H1 (cell line): ENCODE measurements around the gene HS1BP3. TPM values are rescaled to one million over a fixed set of nuclear protein-coding genes. Genes with fewer than 3 reads are reported as not detected.

Experiments used
- ASH2L ChIP-seq: fragments of 200-600, 300-600 bp; sonication (generic); IDR thresholded peaks from one replicate; pipeline ENCODE4 v1.7.1; 2017; ENCODE audit warnings: low read length
- BACH1 ChIP-seq: IDR thresholded peaks from 2 replicates; pipeline ENCODE4 v1.6.1; 2012; ENCODE audit warnings: low read length, improper control_type of control experiment
- BRCA1 ChIP-seq: IDR thresholded peaks from 2 replicates; pipeline ENCODE4 v1.6.1; 2012; ENCODE audit warnings: low read depth, low read length, improper control_type of control experiment
- HDAC2 ChIP-seq, 2 experiments: fragments of 300-600 bp in 1 of 2; sonication (generic) in 1 of 2; IDR thresholded peaks; 2 replicates each; pipeline ENCODE4 v1.6.1; 2011 to 2012; ENCODE audit warnings: low read depth in 2 of 2, low read length in 2 of 2, mild to moderate bottlenecking in 2 of 2, moderate library complexity in 2 of 2, borderline replicate concordance in 1 of 2, inconsistent platforms in 1 of 2
- JUN ChIP-seq: IDR thresholded peaks from 2 replicates; pipeline ENCODE4 v1.6.1; 2011; ENCODE audit warnings: low read depth, mild to moderate bottlenecking, improper control_type of control experiment, low read length
- JUND ChIP-seq: IDR thresholded peaks from 2 replicates; pipeline ENCODE4 v1.6.1; 2011; ENCODE audit warnings: mild to moderate bottlenecking, improper control_type of control experiment, low read length
- KDM5A ChIP-seq: fragments of 200-600 bp; IDR thresholded peaks from 2 replicates; pipeline ENCODE4 v1.7.1; 2012; ENCODE audit warnings: mild to moderate bottlenecking, low read length, inconsistent platforms, mixed read lengths
- MAFK ChIP-seq: IDR thresholded peaks from 2 replicates; pipeline ENCODE4 v1.6.1; 2012; ENCODE audit warnings: low read depth, mild to moderate bottlenecking, improper control_type of control experiment, low read length
- POU5F1 ChIP-seq: IDR thresholded peaks from 2 replicates; pipeline ENCODE4 v1.6.1; 2011; ENCODE audit warnings: low read depth, mild to moderate bottlenecking, low read length, moderate library complexity
- RBBP5 ChIP-seq: IDR thresholded peaks from 2 replicates; pipeline ENCODE4 v1.7.1; 2012; ENCODE audit warnings: low read depth, mild to moderate bottlenecking, inconsistent platforms, low read length, moderate library complexity, borderline replicate concordance
- TBP ChIP-seq: IDR thresholded peaks from 2 replicates; pipeline ENCODE4 v1.6.1; 2011; ENCODE audit warnings: low read depth, low read length, improper control_type of control experiment
- YY1 ChIP-seq: IDR thresholded peaks from 2 replicates; pipeline ENCODE4 v1.6.1; 2011; ENCODE audit warnings: low read depth, mild to moderate bottlenecking, low read length
- polyA plus RNA-seq, 7 experiments: library from polyadenylated mRNA; depleted of rRNA in 3 of 7; stranded (reverse) in 5 of 7; unstranded in 2 of 7; fragments of >200 nt in 5 of 7; fragments of 200-250 nt in 2 of 7; gene quantifications; 1 replicate in 5 of 7; 2 replicates in 1 of 7; 4 replicates in 1 of 7; pipeline versions ENCODE4 v1.2.1 to v1.2.3, GENCODE V29; 2011 to 2013; ENCODE audit warnings: missing spikeins in 2 of 7, mixed read lengths in 2 of 7
- total RNA-seq: library from RNA; stranded (reverse); fragmentation: NEBNext Ultra II Directional; extraction: Animal tissue kit (Norgen Biotek cat#: 25700); gene quantifications from 2 replicates; pipeline ENCODE4 v1.2.1, GENCODE V29; 2021
- TF ChIP-seq, protein P1 (sequence below): IDR thresholded peaks from 2 replicates; pipeline ENCODE4 v1.6.1; 2011; ENCODE audit warnings: low read depth, mild to moderate bottlenecking, low read length; ENCODE audit not compliant: insufficient read depth
- TF ChIP-seq, protein P2 (sequence below): IDR thresholded peaks from 2 replicates; pipeline ENCODE4 v1.6.1; 2012; ENCODE audit warnings: inconsistent platforms

HS1BP3 gene
- total and polyA plus RNA-seq, 2 of the 8 experiments (the other 6 are each of a cell fraction or from before 2014, with no cell fraction given): 11.1 to 11.3 TPM

DNA sequence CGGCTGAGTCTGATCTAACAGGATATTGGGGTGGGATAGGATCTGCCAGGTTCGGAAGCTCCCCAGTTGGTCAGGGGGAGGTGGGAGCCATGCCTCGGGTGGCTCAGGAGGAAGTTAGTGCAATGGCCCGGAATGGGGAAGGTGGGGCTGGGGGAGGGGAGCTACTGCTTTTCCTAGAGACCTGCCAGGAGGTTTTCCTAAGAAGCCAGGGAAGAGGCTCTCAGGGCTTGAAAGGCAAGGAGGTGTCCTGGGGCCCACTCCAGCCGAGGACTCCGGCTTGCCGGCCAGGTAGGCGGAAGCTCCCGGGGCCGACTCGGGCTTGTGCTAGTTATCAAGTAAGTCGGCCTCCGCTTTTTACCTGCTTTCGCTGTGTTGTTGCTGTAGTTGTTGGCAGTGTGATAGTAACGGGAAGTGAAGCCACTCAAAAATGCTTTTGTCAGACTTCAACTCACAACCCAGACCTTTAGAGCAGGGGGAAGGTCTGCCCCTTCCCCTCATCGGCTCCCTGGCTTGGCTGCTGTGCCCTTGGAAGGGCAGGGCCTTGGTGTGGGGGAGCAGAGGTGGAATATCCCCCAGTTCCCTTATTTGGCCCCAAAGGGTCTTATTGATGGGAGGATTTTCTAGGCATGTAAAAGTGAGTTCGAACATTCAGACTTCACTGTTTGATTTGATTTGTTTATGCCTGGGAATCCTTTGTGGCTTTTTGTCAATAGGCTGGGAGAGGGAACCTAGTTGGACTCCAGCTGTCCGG lies 21.5 kb upstream of the HS1BP3 start (continued):
- TF ChIP-seq, protein P1, sequence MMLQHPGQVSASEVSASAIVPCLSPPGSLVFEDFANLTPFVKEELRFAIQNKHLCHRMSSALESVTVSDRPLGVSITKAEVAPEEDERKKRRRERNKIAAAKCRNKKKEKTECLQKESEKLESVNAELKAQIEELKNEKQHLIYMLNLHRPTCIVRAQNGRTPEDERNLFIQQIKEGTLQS: no peak
- TF ChIP-seq HDAC2 (IDR thresholded peaks at IDR 0.05; ENCODE audit: borderline replicate concordance in 1 of 2, low read depth in 2 of 2, low read length in 2 of 2) (no peak), KDM5A (no peak), MAFK (no peak), POU5F1 (no peak), TBP (no peak), BACH1 (no peak), JUND (no peak), JUN (no peak), BRCA1 (no peak), RBBP5 (no peak), ASH2L (peak; percentile 42), YY1 (no peak)
- TF ChIP-seq, protein P2, sequence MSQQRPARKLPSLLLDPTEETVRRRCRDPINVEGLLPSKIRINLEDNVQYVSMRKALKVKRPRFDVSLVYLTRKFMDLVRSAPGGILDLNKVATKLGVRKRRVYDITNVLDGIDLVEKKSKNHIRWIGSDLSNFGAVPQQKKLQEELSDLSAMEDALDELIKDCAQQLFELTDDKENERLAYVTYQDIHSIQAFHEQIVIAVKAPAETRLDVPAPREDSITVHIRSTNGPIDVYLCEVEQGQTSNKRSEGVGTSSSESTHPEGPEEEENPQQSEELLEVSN: 0 out of 2 replicates have a peak, but pooled peaks have one; percentile 38
